ENCODE data around the gene TRIOBP.

TRIOBP gene

GRCh38 chr22:37733625-37734401 lies 37.0 kb downstream of the TRIOBP start:
- no peak for DNase-seq

- no peak for DNase-seq
These were observed 37.5 kb downstream of the TRIOBP start for GRCh38 chr22:37734402-37734700.

GRCh38 chr22:37734964-37735451 lies 38.2 kb downstream of the TRIOBP start:
- no peak for DNase-seq

- no peak for DNase-seq
These were observed 42.2 kb downstream of the TRIOBP start for GRCh38 chr22:37739035-37739434.

GRCh38 chr22:37739611-37740049 lies 42.8 kb downstream of the TRIOBP start:
- no peak for DNase-seq

- no peak for DNase-seq
These were observed 43.8 kb downstream of the TRIOBP start for GRCh38 chr22:37740455-37741311.

GRCh38 chr22:37741312-37741795 lies 44.5 kb downstream of the TRIOBP start:
- DNase-seq = peak; percentile 37

GRCh38 chr22:37742376-37743171 lies 45.7 kb downstream of the TRIOBP start:
- DNase-seq = no peak

- no peak for DNase-seq
These were observed 47.7 kb downstream of the TRIOBP start for GRCh38 chr22:37744589-37744988.

- peak; percentile 81 for DNase-seq
These were observed 48.9 kb downstream of the TRIOBP start for GRCh38 chr22:37745548-37746365.

- no peak for DNase-seq
These were observed 49.7 kb downstream of the TRIOBP start for GRCh38 chr22:37746366-37747079.

- no peak for DNase-seq
These were observed 50.3 kb downstream of the TRIOBP start for GRCh38 chr22:37747080-37747714.

- DNase-seq = no peak
These were observed 50.9 kb downstream of the TRIOBP start for GRCh38 chr22:37747715-37748100.

GRCh38 chr22:37748659-37749058 lies 51.8 kb downstream of the TRIOBP start:
- DNase-seq = no peak

- DNase-seq = no peak
These were observed 52.4 kb downstream of the TRIOBP start for GRCh38 chr22:37749226-37749625.

- DNase-seq = peak; percentile 48
These were observed 53.2 kb downstream of the TRIOBP start for GRCh38 chr22:37749831-37750595.

- DNase-seq = no peak
These were observed 53.8 kb downstream of the TRIOBP start for GRCh38 chr22:37750596-37751162.

GRCh38 chr22:37751449-37752188 lies 54.8 kb downstream of the TRIOBP start:
- DNase-seq = no peak

Data from NCI-H2171 treated with DMSO at 0.1 percent for 48 hours (cell line).